Panc1 (cell line): ENCODE data around the gene TIPRL. TPM values are rescaled to one million over a fixed set of nuclear protein-coding genes. Genes with fewer than 3 reads are reported as not detected.

ENCODE experiments used
- ATAC-seq: fragments of 200-7000 bp; cut with Tn5 transposase; 2 replicates; pipeline ENCODE4 v1.9.1; 2020; ENCODE audit warnings: mild to moderate bottlenecking, moderate library complexity
- BruUV-seq: library from RNA; stranded (reverse); fragments of 400-500 nt; replicated peaks from 2 replicates; lab custom pipeline; 2021; lab: Mats Ljungman, UMichigan
- CTCF ChIA-PET: fragments of 300-600 bp; sonication (Branson Sonifier 250); formaldehyde crosslinking; loops from one replicate; lab custom pipeline; 2022; ENCODE audit warnings: antibody characterized with exemption; lab: Charles Lee
- POLR2A ChIA-PET: fragments of 300-600 bp; sonication (Branson Sonifier 250); formaldehyde crosslinking; loops from one replicate; lab custom pipeline; 2022; ENCODE audit warnings: antibody characterized with exemption; lab: Charles Lee
- DNase-seq: peaks from one replicate; pipeline ENCODE4 v3.0.0-alpha.2; 2010; ENCODE audit warnings: low read depth, low spot score
- H3K27ac ChIP-seq: 2 replicates; pipeline ENCODE4 v1.5.1; 2011; ENCODE audit warnings: mild to moderate bottlenecking, low read length, inconsistent platforms
- H3K27me3 ChIP-seq: fragments of 200-500 bp; sonication (Bioruptor generic); 2 replicates; pipeline ENCODE4 v1.6.0; 2014; ENCODE audit warnings: low read length, inconsistent platforms; ENCODE audit not compliant: control insufficient read depth, insufficient read depth
- H3K36me3 ChIP-seq: fragments of 200-500 bp; sonication (Bioruptor generic); 2 replicates; pipeline ENCODE4 v1.5.1; 2014; ENCODE audit warnings: inconsistent platforms, mild to moderate bottlenecking, low read length, moderate library complexity; ENCODE audit not compliant: control insufficient read depth, insufficient read depth
- H3K4me1 ChIP-seq: 2 replicates; pipeline ENCODE4 v1.5.1; 2011; ENCODE audit warnings: inconsistent platforms, mild to moderate bottlenecking, low read length, moderate library complexity; ENCODE audit not compliant: control insufficient read depth, insufficient read depth
- H3K4me3 ChIP-seq, 2 experiments: 2 replicates each; pipeline ENCODE4 v1.5.1; 2011 to 2012; ENCODE audit warnings: low read depth in 2 of 2, low read length in 2 of 2, mild to moderate bottlenecking in 2 of 2, inconsistent platforms in 1 of 2, moderate library complexity in 1 of 2
- H3K9me3 ChIP-seq: fragments of 200-500 bp; sonication (Bioruptor generic); 2 replicates; pipeline ENCODE4 v1.5.1; 2014; ENCODE audit warnings: low read depth, mild to moderate bottlenecking, inconsistent platforms, low read length, moderate library complexity; ENCODE audit not compliant: control insufficient read depth, insufficient read depth
- POLR2AphosphoS5 ChIP-seq: IDR thresholded peaks from 2 replicates; pipeline ENCODE4 v1.6.1; 2012; ENCODE audit warnings: mild to moderate bottlenecking, low read depth, low read length, moderate library complexity
- SIN3A ChIP-seq: IDR thresholded peaks from 2 replicates; pipeline ENCODE4 v1.6.1; 2012; ENCODE audit warnings: low read depth, mild to moderate bottlenecking, low read length, moderate library complexity, borderline replicate concordance; ENCODE audit not compliant: insufficient read depth
- TCF7L2 ChIP-seq: IDR thresholded peaks from 2 replicates; pipeline ENCODE4 v1.6.1; 2011; ENCODE audit warnings: mild to moderate bottlenecking, low read depth, low read length, inconsistent platforms
- in situ Hi-C: cut with HindIII; loops from 2 replicates; pipeline ENCODE4 v1.10.0; 2016; ENCODE audit warnings: low sequenced_read_pairs, low pct_unique_long_range_greater_than_20kb
- intact Hi-C: fragments of 100-400 bp; cut with micrococcal nuclease; formaldehyde crosslinking; loops from one replicate; pipeline ENCODE4 v1.10.0; 2022; ENCODE audit not compliant: unreplicated experiment
- total RNA-seq: library from RNA; stranded (reverse); gene quantifications from one replicate; pipeline ENCODE4 v1.2.1, GENCODE V29; 2021; ENCODE audit not compliant: unreplicated experiment
- TF ChIP-seq, protein P1 (sequence below), 2 experiments: IDR thresholded peaks; 2 replicates each; pipeline ENCODE4 v1.6.1; 2011 to 2012; ENCODE audit warnings: low read depth in 2 of 2, control low read depth in 1 of 2, low read length in 1 of 2, mild to moderate bottlenecking in 1 of 2, moderate library complexity in 1 of 2; ENCODE audit not compliant: insufficient read depth in 1 of 2
- TF ChIP-seq, protein P2 (sequence below): fragments of 450-650 bp; IDR thresholded peaks from 2 replicates; pipeline ENCODE4 v1.5.1; 2017; ENCODE audit warnings: mild to moderate bottlenecking

TIPRL gene
- total RNA-seq, 1 experiment from 2014 or later, result 48.5 TPM

DNA sequence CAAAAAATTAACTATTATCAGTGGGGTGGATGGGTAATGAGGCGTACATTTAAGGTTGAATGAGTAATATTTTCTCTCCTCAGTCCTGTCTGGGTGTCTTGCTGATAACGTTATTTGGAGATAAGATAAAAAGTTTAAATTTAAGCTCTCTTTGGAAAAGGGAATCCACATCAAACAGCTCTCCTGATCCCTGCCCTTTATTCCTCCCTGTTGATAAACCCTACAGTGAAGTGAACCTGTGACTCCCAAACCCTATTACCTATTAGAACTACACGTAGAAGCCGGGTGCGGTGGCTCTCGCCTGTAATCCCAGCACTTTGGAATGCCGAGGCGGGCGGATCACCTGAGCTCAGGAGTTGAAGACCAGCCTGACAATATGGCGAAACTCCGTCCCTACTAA is 32.1 kb upstream of the TIPRL start:
- no peak for TF ChIP-seq POLR2AphosphoS5
- TF ChIP-seq, protein P1, sequence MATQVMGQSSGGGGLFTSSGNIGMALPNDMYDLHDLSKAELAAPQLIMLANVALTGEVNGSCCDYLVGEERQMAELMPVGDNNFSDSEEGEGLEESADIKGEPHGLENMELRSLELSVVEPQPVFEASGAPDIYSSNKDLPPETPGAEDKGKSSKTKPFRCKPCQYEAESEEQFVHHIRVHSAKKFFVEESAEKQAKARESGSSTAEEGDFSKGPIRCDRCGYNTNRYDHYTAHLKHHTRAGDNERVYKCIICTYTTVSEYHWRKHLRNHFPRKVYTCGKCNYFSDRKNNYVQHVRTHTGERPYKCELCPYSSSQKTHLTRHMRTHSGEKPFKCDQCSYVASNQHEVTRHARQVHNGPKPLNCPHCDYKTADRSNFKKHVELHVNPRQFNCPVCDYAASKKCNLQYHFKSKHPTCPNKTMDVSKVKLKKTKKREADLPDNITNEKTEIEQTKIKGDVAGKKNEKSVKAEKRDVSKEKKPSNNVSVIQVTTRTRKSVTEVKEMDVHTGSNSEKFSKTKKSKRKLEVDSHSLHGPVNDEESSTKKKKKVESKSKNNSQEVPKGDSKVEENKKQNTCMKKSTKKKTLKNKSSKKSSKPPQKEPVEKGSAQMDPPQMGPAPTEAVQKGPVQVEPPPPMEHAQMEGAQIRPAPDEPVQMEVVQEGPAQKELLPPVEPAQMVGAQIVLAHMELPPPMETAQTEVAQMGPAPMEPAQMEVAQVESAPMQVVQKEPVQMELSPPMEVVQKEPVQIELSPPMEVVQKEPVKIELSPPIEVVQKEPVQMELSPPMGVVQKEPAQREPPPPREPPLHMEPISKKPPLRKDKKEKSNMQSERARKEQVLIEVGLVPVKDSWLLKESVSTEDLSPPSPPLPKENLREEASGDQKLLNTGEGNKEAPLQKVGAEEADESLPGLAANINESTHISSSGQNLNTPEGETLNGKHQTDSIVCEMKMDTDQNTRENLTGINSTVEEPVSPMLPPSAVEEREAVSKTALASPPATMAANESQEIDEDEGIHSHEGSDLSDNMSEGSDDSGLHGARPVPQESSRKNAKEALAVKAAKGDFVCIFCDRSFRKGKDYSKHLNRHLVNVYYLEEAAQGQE (IDR thresholded peaks at IDR 0.05; ENCODE audit: insufficient read depth in 1 of 2, low read depth in 2 of 2, low read length in 1 of 2), result no peak
- no peak for TF ChIP-seq SIN3A
- TF ChIP-seq TCF7L2, result no peak
- TF ChIP-seq, protein P2, sequence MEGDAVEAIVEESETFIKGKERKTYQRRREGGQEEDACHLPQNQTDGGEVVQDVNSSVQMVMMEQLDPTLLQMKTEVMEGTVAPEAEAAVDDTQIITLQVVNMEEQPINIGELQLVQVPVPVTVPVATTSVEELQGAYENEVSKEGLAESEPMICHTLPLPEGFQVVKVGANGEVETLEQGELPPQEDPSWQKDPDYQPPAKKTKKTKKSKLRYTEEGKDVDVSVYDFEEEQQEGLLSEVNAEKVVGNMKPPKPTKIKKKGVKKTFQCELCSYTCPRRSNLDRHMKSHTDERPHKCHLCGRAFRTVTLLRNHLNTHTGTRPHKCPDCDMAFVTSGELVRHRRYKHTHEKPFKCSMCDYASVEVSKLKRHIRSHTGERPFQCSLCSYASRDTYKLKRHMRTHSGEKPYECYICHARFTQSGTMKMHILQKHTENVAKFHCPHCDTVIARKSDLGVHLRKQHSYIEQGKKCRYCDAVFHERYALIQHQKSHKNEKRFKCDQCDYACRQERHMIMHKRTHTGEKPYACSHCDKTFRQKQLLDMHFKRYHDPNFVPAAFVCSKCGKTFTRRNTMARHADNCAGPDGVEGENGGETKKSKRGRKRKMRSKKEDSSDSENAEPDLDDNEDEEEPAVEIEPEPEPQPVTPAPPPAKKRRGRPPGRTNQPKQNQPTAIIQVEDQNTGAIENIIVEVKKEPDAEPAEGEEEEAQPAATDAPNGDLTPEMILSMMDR, result no peak
- no peak for DNase-seq
- no peaks in the 10 kb centered on the region; the same call in 1 of the 2 replicates for H3K27me3 ChIP-seq
- intact Hi-C loops, result no loop called here
- in situ Hi-C loops, result no loop called here
- H3K27ac ChIP-seq, result no peak overlapping the region
- no peaks in the 10 kb centered on the region for H3K9me3 ChIP-seq
- ChIA-PET POLR2A (no interaction called here), CTCF (no interaction called here)
- no peak for ATAC-seq
- no peaks in the 10 kb centered on the region for H3K4me1 ChIP-seq
- H3K36me3 ChIP-seq, result no peaks in the 10 kb centered on the region
- no peak overlapping the region for H3K4me3 ChIP-seq
- BruUV-seq, result no TSS peak

DNA sequence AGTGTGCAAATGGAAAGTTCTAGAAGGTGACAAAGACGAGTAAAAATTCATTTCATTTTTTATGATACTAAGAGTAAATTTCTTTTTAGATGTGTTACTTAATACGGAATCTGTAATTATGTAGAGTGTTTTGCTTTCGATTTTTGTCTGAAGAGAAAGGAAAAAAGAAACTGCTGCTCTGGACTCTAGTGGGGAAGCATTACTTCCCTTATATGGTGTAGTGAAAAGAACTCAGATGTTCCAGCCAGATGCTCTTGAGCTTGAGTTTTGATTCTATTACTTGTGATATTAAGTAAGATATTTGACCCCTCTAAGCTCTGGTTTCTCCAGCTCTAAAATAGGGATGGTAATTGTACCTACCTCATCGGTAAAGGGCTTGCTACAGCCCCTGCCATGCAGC is 29.8 kb upstream of the TIPRL start:
- no peak for DNase-seq
- Histone ChIP-seq H3K4me3 (no peak overlapping the region), H3K27ac (no peak overlapping the region), H3K4me1 (no peaks in the 10 kb centered on the region), H3K9me3 (no peaks in the 10 kb centered on the region), H3K27me3 (no peaks in the 10 kb centered on the region; the same call in 1 of the 2 replicates), H3K36me3 (no peaks in the 10 kb centered on the region)
- TF ChIP-seq, protein P1 (IDR thresholded peaks at IDR 0.05; ENCODE audit: insufficient read depth in 1 of 2, low read depth in 2 of 2, low read length in 1 of 2), result no peak
- TF ChIP-seq, protein P2, result no peak
- no peak for TF ChIP-seq TCF7L2
- TF ChIP-seq SIN3A, result no peak
- TF ChIP-seq POLR2AphosphoS5, result no peak
- POLR2A ChIA-PET, result no interaction called here
- BruUV-seq, result no TSS peak
- intact Hi-C loops (no loop called here), in situ Hi-C loops (no loop called here)
- ATAC-seq, result no peak
- CTCF ChIA-PET, result no interaction called here
